GM12875 (cell line): ENCODE data around the gene HCRTR1.

Experiments used
- H3K4me3 ChIP-seq: one replicate; pipeline ENCODE4 v1.5.1; 2011; ENCODE audit warnings: low read depth, low read length, control low read depth
- TF ChIP-seq, protein P1 (sequence below): IDR thresholded peaks from 2 replicates; pipeline ENCODE4 v1.5.1; 2011; ENCODE audit warnings: low read depth, mild to moderate bottlenecking, control low read depth, inconsistent platforms, low read length, moderate library complexity, borderline replicate concordance; ENCODE audit not compliant: insufficient read depth

Gene HCRTR1

DNA sequence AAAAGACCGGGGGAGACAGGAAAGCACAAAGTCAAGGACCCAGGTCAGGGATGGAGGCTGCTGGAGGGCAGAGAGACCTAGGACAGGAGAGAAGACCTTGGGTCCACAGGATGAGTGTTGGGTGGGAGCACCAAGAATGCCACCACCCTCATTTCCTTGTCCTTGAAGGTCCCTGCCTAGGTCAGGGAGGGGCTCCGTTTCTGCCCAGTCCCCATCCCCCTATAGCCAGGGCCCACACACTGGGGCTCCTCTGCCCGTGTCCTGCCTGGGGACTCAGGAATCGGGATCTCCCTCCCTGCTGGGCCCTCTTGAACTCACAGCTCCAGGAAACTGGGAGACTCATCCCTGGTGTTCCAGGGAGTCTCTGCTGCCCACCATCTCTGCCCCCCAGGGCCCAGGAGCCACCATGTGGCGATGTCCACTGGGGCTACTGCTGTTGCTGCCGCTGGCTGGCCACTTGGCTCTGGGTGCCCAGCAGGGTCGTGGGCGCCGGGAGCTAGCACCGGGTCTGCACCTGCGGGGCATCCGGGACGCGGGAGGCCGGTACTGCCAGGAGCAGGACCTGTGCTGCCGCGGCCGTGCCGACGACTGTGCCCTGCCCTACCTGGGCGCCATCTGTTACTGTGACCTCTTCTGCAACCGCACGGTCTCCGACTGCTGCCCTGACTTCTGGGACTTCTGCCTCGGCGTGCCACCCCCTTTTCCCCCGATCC is 40.6 kb upstream of the HCRTR1 start:
- TF ChIP-seq, protein P1, sequence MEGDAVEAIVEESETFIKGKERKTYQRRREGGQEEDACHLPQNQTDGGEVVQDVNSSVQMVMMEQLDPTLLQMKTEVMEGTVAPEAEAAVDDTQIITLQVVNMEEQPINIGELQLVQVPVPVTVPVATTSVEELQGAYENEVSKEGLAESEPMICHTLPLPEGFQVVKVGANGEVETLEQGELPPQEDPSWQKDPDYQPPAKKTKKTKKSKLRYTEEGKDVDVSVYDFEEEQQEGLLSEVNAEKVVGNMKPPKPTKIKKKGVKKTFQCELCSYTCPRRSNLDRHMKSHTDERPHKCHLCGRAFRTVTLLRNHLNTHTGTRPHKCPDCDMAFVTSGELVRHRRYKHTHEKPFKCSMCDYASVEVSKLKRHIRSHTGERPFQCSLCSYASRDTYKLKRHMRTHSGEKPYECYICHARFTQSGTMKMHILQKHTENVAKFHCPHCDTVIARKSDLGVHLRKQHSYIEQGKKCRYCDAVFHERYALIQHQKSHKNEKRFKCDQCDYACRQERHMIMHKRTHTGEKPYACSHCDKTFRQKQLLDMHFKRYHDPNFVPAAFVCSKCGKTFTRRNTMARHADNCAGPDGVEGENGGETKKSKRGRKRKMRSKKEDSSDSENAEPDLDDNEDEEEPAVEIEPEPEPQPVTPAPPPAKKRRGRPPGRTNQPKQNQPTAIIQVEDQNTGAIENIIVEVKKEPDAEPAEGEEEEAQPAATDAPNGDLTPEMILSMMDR: no peak
- no peak overlapping the region for H3K4me3 ChIP-seq

GRCh38 chr1:31577515-31578192 is 39.8 kb upstream of the HCRTR1 start:
- TF ChIP-seq, protein P1: no peak
- no peak overlapping the region for H3K4me3 ChIP-seq

GRCh38 chr1:31579374-31579773 is 38.1 kb upstream of the HCRTR1 start:
- no peak overlapping the region for H3K4me3 ChIP-seq
- TF ChIP-seq, protein P1: no peak

- H3K4me3 ChIP-seq: no peak overlapping the region
- TF ChIP-seq, protein P1: no peak
Observed at GRCh38 chr1:31580513-31580870, 37.0 kb upstream of the HCRTR1 start.

GRCh38 chr1:31580891-31581603 is 36.4 kb upstream of the HCRTR1 start:
- no peak overlapping the region for H3K4me3 ChIP-seq
- TF ChIP-seq, protein P1: no peak

DNA sequence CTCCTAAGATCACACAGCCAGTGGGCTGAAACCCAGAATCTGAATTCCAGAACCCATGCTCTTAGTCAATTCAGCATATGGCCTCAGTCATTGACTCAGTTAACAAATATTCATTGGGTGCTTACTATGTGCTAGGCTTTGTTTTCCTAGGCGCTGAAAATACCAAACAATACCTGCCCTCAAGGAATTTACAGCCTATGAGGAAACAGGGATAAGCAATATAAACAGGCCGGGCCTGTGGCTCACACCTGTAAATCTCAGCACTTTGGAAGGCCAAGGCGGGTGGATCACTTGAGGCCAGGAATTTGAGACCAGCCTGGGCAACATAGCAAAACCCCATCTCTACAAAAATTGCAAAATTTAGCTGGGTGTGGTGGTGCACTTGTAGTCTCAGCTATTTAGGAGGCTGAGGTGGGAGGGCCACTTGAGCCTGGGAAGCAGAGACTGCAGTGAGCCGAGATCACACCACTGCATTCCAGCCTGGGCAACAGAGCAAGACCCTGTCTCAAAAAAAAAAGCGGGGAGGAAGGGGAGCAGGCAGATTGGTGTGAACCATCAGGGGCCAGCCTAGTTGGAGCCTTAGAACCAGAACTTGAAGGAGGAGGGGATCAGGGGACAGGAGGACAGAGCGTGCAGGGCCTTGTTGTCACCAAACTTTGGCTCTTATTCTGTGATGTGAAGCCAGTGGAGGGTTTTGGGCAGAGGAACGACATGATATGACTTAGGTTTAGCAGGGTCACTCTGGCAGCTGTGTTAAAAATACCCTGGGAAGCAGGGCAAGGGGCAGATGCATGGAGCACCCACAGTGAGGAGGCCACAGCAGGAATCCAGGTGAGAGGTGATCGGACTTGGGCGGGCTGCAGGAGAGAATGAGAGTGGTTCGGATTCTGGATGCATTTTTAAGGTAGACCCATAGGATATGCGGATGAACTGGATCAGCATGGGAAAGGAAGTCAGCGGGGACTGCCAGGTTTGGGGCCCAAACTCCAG is 35.4 kb upstream of the HCRTR1 start:
- H3K4me3 ChIP-seq: no peak overlapping the region
- TF ChIP-seq, protein P1: no peak
